GM18951 (cell line): ENCODE measurements around the gene LANCL3.
"Not testable (repeated sequence)": the region's sequence is repeated elsewhere in the genome, so short reads cannot be mapped to it uniquely, and the experiment has no call there.

Experiments used
- POLR2A ChIP-seq: IDR thresholded peaks from 4 replicates; pipeline ENCODE4 v1.6.1; 2011; ENCODE audit warnings: mild to moderate bottlenecking; ENCODE audit not compliant: insufficient read length, insufficient read depth; ENCODE audit errors: extremely low read depth
- in situ Hi-C: fragments of 300-500 bp; cut with MboI; formaldehyde crosslinking; loops from one replicate; pipeline ENCODE4 v1.12.0; 2022; ENCODE audit warnings: low sequenced_read_pairs, mixed read lengths, inconsistent platforms; ENCODE audit not compliant: unreplicated experiment

Gene LANCL3

DNA sequence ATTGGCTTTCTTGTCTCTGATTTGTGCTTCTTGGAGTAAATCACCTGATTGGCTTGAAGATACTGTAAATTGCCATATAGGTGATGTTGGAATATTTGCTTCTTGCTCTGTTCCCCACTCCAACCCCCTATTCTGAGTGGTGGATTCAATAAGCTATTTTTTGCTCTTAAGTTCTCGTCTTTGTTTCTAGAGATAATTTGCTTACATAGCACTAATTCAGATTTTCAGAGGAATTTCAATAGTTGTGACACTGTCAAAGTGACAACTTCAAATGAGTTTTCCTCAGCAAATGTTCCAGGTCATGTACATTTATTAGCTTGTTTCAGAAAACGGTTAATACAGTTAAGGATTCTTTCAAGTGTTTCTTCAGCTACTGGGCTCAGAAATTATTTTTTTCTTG is 18.6 kb downstream of the LANCL3 start:
- in situ Hi-C loops, result no loop called here

DNA sequence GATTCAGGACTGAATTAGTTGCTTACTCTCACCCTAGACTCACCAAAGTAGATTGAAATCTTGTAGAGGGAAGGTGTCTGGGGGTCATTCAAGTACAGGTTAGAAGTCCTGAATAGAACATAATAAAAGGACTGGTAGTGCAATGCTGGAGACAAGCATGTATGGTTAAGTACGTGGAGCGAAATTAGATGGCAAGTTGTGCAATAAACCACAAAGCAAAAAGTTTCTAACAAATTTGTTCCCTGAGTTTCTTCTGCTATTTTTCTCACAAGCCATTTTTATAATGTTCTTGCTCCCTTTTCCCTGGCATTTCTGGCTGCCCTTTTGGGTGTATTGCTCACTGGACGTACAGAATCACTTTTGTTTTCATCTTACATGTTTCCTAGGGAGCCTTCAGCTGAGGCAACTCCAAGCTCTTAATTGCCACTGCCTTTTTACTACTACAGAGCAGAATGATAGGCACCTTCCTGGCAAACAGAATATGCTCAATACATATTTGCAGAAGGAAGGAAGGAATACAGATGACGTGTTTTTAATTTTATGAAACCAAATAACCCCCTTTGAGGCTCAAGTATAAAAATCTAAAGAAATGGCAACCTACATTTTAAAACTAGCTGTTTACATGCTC is 23.4 kb downstream of the LANCL3 start:
- in situ Hi-C loops, result no loop called here

More for the DNA sequence above, 18.6 kb downstream of the LANCL3 start:
- TF ChIP-seq POLR2A, result no peak

DNA sequence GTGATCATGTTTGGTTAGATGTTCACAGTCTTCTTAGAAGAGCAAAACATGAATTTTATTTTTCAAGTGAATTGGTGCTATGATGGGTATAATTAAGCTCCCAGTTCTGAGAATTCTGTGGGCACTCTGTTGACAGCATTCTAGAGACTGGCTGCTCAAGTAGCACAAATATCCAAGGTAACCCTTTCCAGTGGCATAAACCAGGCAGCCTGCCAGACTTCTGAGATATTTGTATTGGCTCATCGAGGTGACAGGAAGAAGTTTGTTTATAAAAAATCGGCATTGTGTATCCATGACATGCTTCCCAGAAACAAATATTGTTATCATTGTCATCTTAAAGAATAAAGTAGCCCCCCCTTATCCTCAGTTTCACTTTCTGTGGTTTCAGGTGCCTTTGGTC is 28.3 kb downstream of the LANCL3 start:
- TF ChIP-seq POLR2A, result no peak
- in situ Hi-C loops, result no loop called here

More for the DNA sequence above, 23.4 kb downstream of the LANCL3 start:
- no peak for TF ChIP-seq POLR2A

DNA sequence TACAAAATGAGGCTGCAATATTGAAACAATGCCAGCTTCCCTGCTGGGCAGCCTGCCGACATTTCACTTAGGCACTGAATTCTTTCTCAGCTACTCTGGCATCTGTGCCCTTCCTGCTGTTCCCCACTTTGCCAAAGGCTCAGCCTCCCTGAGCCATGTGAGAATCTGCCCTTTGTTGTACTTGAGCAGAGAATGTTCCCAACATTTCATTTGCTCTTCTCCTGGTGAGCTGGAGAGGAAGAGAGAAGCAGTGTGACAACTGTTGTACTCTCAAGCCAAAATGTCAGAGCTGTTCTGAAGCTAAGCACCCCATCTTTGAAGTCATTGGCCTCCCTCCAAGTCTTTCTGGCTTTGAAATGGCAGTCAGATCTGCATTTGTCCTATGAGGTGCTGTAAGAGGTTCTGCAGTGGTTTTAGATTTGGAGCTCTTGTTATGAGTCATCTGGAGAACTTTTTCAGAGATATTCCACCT is 32.5 kb downstream of the LANCL3 start:
- in situ Hi-C loops, result no loop called here
- no peak for TF ChIP-seq POLR2A

DNA sequence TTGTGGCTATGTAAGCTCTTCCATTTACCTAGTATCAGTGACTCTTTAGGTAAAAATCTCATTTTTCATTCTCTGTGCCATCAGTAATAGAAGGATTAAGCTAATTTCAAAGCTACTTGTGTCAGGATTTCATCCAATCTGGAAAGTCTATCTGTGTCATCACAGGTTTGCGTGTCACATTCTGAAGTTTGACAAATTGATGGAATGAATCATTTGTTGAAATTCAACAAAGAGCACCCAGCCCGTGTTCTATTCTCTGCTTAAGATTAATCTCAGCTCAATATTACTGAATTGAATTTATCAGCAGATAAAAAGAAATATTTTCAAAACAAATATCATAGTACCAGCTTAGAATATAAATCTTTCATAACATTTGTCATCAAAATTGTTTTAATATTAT is 35.8 kb downstream of the LANCL3 start:
- in situ Hi-C loops, result no loop called here
- TF ChIP-seq POLR2A, result no peak

DNA sequence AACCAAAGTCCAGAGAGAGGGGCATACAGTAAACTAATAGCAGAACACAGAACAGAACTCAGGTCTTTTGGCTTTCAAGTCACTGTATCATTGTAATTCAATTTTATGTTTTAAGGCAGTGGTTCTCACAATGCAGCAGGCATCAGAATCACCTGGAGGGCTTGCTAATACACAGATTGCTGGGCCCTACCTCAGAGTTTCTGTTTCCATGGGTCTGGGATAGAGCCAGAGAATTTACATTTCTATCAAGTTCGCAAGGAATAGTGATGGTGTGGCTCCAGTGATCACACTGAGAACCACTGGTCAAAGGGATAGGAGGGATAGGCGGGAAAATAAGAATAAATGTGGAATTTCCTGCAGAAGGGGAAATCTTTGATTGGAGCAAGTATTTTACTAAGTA is 36.7 kb downstream of the LANCL3 start:
- TF ChIP-seq POLR2A, result no peak
- in situ Hi-C loops, result no loop called here

DNA sequence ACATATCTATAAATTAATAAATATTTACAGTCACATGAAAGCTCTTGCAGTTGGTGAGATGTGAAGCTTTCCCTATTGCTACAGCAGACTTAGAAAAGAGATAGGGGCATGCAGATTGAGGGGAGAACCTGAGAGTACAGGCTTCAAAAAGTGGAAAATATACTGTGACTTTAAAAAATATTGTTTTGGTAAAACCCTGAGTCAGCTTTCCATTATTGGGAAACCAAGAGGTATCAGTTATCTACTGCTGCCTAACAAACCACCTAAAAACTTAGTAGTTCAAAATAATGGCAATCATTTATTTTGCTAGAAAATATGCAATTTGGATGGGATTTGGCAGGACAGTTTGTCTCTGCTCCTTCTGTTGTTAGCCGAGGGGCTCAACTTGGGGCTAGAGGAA is 38.3 kb downstream of the LANCL3 start:
- no peak for TF ChIP-seq POLR2A
- in situ Hi-C loops, result no loop called here

DNA sequence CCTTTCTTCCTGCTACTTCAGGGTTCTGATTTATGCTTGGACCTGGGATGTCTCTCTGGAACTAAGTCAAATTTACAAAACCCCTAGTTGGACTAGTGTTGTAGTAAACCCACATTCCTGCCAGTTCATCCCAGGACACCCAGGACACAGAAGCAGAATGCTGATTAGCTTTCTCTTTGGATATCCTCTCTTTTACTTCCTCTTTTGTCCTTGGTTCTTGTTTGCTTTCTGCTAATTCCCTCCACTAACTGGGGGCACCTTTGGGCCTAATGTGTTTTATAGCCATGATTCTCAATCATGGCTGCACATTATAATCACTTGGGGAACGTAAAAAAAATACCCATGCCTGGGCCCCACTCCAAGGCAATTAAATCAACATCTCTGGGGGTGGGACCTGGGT is 42.5 kb downstream of the LANCL3 start:
- no peak for TF ChIP-seq POLR2A
- in situ Hi-C loops, result no loop called here

DNA sequence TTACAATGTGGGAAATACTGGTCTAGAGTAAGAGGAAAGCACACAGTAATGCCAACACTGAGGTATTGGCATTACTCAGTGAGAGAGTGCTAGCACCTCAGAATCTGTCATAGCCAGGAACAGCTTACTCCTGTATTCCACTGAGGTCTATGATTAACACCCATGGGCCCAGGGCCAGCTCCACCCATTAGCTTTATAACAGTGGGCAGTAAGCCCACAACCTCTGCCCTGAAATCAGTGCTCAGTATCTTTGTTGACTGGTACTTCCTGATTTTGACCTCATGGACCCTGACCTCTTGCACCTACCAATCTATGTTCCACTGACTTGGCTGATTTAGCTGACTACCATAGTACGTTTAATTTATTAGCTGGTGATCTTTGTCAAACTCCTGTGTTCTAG is 56.1 kb downstream of the LANCL3 start:
- in situ Hi-C loops, result no loop called here
- TF ChIP-seq POLR2A, result no peak

DNA sequence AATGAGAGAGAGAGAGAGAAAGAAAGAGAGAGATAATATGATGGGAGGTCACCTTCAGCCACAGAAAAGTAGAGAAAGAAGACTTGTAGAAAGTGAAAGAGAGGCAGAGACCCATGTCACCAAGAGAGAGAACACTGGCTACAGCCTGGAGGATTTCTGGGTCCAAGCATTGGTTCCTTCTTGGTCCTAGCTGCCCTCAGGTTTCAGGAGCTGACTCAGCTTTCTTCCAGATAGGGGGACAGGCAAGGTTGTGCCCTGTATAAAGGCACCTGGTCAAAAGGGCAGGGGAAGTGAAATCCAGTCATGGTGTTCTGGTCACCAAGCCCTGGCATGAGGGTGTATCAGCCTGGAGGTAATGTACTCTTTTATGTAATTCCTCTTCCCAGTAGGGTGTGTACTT is 66.6 kb downstream of the LANCL3 start:
- in situ Hi-C loops, result no loop called here
- no peak for TF ChIP-seq POLR2A

DNA sequence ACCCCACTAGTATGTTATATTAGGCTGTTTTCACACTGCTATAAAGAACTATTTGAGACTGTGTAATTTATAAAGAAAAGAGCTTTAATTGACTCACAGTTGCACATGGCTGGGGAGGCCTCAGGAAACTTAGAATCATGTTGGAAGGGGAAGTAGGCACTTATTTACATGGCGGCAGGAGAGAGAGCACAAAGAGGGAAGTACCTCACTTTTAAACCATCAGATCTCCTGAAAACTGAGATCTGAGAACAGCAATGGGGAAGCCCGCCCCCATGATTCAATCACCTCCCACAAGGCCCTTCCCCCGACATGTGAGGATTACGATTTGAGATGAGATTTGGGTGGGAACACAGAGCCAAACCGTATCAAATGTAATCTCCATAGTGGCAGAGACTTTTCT is 68.7 kb downstream of the LANCL3 start:
- in situ Hi-C loops, result no loop called here

DNA sequence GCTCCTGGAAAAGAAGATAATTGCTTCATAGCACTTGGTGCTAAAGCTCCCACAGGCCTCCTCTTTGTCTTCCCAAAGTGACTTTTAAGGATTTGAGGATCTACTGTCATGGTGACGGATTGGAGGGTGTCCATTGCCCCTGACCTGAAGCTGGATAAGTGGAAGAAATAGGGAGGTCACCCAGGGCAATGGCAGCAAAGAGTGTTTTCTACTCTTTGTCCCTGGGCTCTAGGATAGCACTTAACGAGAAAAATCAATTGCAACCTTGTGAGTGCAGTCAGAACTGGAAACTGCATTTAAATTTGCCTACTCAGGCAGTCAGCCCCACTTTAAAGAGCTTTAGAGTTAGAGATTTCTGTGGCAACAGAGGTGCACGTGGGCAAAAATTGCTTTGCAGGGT is 70.4 kb downstream of the LANCL3 start:
- TF ChIP-seq POLR2A, result no peak
- in situ Hi-C loops, result no loop called here

More for the DNA sequence above, 68.7 kb downstream of the LANCL3 start:
- no peak for TF ChIP-seq POLR2A

DNA sequence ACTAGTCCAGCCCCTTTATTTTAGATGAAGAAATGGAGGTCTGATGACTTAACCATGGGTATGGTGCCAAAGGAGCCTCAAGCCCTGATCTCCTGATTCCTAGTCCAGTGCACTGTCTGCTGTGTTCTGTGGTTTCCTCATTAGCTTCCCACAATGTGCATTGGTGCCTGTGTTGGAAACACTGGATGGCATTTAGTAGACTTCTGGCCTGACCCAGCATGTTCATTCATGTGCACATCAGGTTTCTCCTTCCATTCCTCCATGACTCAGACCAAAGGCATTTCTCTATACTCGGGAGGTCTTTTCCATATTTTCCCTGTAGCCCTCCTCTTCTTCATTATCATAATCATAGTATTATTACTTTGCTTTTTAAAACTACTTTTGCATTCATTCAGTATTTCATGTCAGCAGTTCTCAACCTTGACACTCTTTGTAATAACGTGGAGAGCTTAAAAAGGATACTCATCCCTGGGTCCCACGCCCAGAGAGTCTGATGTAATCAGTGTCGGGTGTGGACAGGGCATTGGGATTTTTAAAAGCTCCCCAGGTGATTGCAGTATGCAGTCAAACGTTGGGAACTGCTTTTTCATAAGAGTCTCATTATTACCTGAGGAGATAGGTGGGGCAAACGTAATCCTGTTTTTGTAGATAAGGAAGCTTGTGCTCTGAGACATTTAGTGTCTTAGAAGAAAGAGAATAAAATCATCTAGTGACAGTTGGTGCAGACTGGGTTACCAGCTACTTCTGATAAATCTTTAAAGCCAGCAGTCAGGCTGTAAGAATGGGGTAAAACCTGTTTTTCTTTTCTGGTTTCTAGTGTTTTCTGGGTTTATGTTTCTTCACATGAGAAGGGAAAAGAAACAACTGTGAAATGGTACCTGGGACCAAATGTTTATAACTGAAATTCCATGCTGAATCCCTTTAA is 73.2 kb downstream of the LANCL3 start:
- in situ Hi-C loops, result no loop called here
- no peak for TF ChIP-seq POLR2A

DNA sequence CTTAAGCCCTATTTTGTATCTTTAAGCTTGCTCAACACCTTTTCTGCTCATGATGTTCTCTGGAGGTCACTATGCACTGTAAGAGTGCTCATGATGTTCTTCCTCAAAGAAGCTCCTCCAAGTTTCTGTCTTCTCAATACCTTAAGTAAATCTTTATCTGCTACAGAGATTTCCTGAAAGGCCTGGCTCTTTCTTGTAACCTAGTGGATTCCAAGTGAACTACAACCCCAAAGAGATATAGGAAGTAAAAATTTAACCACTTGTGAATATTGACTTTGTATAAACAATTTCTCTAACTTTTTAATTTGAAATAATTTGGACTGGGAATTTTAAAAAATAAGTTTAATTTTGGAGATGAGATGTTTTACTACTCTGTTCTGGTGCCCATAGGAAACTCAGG is 74.8 kb downstream of the LANCL3 start:
- in situ Hi-C loops, result no loop called here

DNA sequence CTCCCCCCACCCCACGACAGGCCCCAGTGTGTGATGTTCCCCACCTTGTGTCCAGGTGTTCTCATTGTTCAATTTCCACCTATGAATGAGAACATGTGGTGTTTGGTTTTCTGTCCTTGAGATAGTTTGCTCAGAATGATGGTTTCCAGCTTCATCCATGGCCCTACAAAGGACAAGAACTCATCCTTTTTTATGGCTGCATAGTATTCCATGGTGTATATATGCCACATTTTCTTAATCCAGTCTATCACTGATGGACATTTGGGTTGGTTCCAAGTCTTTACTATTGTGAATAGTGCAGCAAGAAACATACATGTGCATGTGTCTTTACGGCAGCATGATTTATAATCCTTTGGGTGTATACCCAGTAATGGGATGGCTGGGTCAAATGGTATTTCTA is 79.4 kb downstream of the LANCL3 start:
- in situ Hi-C loops, result not testable (repeated sequence)

More for the DNA sequence above, 74.8 kb downstream of the LANCL3 start:
- no peak for TF ChIP-seq POLR2A
